NCI-H2171 treated with DMSO at 0.1 percent for 48 hours (cell line): ENCODE results near the gene HILPDA.
"Not testable (repeated sequence)": the region's sequence is repeated elsewhere in the genome, so short reads cannot be mapped to it uniquely, and the experiment has no call there.

ENCODE experiments used
- DNase-seq: peaks from one replicate; lab custom pipeline; 2025; lab: John Stamatoyannopoulos, UW

HILPDA gene

GRCh38 chr7:128431754-128432153, 23.9 kb upstream of the HILPDA start:
- no peak for DNase-seq

GRCh38 chr7:128434413-128435326, 21.0 kb upstream of the HILPDA start:
- DNase-seq: no peak

DNA sequence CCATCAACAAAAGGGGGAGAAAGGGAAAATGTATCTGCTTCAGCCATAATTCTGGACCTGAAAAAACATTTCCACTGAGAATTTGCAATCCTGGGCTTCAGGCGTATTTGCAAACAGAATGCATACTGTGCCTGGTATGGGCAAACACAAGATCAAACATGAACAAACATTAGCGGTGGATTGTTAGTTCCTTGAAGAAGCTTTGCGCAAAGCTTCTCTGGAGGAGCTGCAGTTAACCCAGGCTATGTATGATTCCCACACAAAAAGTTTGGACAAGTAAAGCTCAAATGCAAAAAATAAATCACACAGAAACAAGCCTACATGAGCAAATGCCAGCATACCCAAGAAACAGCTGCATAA, 20.4 kb upstream of the HILPDA start:
- no peak for DNase-seq

GRCh38 chr7:128437426-128438332, 18.0 kb upstream of the HILPDA start:
- DNase-seq: no peak

GRCh38 chr7:128442356-128442755, 13.3 kb upstream of the HILPDA start:
- no peak for DNase-seq

GRCh38 chr7:128443831-128444600, 11.7 kb upstream of the HILPDA start:
- DNase-seq: no peak

DNA sequence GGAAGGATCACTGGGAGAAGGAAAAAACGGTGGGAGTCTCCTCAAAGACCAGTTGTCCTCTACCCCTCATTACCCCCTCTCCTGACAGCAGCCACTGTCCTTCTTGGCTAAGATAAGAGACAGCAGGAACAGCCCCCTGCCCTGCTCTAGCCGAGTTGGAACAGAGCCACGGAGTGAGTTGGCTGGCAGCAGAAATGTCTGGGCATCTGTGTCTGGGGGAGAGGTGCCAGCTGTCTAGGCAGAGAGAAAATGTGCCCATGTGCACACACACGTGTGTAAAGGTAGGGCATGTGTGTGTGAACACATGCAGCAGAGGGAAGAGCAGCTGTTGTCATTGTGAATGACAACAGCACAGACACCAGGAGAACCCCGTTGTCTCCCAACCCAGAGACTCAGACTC, 9.4 kb upstream of the HILPDA start:
- DNase-seq: peak; percentile 79

DNA sequence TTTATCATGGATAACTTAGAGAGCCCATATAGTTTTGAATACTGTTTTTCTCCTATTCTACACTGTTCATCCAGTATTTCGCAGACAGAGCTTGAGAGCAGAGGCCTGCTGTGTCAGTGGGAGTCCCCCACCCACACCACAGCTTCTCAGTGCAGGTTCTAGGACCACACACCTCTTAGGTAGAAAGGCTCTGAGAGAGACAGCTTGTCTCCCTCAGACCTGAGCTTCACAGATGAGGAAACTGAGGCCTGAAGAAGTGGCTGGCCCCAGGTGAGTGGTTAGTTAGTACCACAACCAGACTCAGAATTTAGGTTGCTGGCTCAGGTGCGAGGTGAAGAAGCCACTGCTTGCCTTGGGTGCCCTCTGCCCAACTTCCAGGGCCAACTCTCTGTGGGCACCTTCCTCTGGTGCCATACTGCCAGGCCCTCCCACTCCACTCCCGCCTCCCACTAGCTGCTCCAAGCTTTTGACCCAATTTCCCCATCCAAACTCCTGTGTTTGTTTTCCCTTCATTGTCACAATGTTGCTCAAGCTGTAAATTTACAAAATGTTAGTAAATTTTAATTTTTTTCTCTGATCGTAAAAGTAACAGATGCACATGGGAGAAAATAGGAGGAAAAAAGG, 7.6 kb upstream of the HILPDA start:
- no peak for DNase-seq

- DNase-seq: no peak
Measured at GRCh38 chr7:128448751-128449302, 6.9 kb upstream of the HILPDA start.

- DNase-seq: no peak
Measured at GRCh38 chr7:128450409-128450808, 5.3 kb upstream of the HILPDA start.

GRCh38 chr7:128450913-128451312, 4.8 kb upstream of the HILPDA start:
- DNase-seq: no peak

DNA sequence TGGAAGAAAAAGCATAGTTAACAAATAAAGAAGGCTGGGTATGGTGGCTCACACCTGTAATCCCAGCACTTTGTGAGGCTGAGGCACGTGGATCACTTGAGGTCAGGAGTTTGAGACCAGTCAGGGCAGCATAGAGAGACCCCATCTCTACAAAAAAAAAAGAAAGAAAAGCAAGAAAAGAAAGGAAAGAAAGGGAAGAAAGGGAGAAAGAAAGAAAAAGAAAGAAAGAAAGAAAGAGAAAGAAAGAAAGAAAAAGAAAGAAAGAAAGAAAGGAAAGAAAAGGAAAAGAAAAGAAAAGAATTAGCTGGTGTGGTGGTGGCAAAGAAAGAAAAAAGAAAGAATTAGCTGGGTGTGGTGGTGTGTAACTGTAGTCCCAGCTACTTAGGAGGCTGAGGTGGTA, 3.1 kb upstream of the HILPDA start:
- no peak for DNase-seq

DNA sequence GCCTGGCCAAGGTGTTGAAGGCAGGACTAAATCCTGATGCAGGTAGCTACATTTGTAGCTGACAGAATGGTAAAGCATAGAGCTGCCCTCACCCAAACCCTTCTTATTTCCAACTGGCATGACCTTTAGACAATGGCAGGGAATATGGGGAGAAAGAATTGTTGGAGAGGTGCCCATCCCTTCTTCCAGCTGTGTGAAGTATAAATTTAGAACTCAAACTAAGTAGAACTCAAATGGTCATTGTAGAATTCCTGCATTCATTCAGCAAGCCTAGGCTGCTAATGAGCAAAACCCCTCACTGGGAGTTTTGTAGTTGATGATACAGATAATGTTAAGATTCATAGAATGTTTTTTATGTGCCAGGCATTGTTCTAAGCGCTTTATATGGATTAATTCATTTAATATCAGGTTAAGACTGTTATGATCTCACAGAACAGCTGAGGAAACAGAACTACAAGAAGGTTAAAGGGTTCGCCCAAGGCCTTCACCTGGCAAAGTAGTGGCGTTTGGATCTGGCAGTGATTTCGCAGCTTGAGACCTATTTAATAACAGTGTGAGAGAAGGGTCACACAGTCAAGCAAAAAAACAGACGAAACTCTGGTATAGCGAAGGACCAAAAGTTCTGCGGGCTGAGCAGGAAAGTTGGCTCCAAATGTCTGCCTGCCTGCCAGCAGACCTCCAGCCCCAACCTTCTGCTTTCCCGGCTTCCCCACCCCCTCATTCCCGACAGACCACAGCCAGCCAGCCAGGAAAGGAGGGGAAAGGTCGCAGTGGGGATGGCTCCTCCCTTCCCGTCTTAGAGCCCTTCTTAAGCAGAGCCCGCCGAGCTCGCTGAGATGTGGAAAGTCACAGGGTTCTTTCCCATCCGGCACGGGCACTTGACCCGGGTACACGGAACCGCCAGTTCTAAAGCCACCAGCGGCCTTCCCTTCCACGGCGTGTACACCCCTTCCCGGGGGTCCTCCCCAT, 1.6 kb upstream of the HILPDA start:
- DNase-seq: no peak

DNA sequence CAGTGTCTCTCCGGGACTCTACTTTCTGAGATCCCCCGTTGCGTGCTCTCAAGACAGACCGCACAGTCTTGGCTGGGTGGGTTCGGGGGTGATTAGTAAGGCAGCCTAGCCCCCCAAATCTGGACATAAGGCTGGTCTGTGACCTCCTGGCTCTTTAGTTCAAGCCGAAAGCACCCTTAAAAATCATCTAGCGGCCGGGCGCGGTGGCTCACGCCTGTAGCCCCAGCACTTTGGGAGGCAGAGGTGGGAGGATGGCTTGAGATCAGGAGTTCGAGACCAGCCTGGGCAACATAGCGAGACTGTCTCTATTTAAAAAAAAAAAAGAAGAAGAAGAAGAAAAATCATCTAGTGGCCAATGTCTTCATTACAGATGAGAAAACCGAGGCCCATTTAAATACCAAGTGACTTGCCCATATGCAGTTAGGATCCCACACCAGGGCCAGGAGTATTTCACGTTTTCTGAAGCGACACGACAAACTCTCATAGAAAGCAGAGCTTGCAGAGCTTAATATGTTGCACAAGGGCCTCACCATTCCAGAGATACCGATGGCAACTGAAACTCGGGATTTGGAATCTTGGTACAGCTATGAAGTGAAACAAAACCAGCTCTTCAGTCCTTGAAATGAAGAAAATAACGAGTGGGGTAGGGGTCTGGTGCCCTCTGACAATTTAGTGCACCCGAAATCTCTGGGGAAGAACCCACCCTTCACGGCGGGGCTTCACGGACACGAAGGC, 703 bp upstream of the HILPDA start:
- DNase-seq: no peak

GRCh38 chr7:128456255-128456725, 612 bp downstream of the HILPDA start:
- DNase-seq: no peak

DNA sequence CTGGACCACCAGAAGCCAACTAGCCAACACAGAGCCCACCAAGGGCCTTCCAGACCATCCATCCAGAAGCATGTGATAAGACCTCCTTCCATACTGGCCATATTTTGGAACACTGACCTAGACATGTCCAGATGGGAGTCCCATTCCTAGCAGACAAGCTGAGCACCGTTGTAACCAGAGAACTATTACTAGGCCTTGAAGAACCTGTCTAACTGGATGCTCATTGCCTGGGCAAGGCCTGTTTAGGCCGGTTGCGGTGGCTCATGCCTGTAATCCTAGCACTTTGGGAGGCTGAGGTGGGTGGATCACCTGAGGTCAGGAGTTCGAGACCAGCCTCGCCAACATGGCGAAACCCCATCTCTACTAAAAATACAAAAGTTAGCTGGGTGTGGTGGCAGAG, 1.7 kb downstream of the HILPDA start:
- DNase-seq: not testable (repeated sequence)

- no peak for DNase-seq
Measured at GRCh38 chr7:128458956-128459355, 3.3 kb downstream of the HILPDA start.

DNA sequence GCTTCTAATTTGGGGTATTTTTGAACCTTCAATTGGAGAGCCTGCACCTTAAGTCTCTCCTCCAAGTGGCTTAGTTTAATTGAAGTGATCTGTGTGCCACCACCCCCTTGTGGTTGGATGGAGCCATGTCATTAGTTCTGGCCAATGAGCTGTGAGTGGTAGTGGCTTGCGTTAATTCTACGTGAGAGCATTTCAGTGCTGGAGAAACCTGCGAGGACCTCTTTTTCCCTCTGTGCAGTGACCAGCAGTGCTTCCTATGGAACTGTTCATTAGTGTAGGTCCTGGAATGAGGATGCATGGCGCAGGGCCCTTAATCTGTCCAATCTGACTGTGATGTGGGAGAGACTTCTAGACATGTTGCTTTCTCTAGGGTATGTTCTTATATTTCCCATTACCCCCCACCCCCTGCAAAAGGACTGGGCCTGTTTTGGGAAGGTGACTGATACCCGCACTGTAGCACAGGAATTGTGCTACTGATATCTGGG, 3.8 kb downstream of the HILPDA start:
- DNase-seq: peak; percentile 41

GRCh38 chr7:128462460-128462859, 6.8 kb downstream of the HILPDA start:
- DNase-seq: no peak
